Hematopoietic multipotent progenitor cell treated with erythropoietin and hydrocortisone succinate and interleukin-3 and kit ligand, for 15 days (in vitro differentiated cells): ENCODE data around the gene SOX13.

ENCODE experiments used
- DNase-seq: peaks from one replicate; pipeline ENCODE4 v3.0.0-alpha.2; 2015; ENCODE audit warnings: low spot score

Gene SOX13

DNA sequence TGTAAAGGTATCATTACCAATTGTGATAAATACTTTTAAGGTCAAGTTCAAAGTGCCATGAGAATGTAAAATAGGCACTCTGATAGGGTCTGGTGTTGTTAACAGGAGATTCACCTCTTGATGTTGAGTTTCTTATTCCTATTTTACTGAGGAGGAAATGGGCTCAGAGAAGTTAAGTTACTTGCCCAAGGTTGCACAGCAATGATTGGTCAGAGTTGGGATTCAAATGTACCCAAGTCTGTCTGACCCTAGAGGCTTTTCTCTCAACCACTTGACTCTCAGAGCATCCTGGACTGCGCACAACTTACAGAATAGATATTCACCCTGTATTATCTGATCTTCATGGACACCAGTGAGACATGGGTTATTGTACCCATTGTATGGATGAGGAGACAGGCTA is 33.9 kb downstream of the SOX13 start:
- DNase-seq, result no peak

DNA sequence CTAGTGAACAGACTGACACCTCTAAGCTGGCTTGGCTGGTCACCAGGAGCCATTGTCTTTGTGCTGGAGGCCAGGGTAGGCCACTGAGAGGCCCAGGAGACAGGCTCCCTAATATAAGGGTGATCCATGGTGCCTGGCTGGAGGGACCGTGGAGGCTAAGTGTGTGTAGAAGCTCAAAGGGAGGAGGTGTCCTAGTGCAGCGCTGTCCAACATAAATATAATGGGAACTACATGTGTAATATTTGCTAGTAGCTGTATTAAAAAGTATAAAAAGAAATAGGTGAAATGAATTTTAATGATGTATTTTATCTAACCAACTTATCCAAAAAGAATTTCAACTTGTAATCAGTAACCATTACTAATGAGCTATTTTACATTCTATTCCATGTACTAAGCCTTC is 35.0 kb downstream of the SOX13 start:
- no peak for DNase-seq

DNA sequence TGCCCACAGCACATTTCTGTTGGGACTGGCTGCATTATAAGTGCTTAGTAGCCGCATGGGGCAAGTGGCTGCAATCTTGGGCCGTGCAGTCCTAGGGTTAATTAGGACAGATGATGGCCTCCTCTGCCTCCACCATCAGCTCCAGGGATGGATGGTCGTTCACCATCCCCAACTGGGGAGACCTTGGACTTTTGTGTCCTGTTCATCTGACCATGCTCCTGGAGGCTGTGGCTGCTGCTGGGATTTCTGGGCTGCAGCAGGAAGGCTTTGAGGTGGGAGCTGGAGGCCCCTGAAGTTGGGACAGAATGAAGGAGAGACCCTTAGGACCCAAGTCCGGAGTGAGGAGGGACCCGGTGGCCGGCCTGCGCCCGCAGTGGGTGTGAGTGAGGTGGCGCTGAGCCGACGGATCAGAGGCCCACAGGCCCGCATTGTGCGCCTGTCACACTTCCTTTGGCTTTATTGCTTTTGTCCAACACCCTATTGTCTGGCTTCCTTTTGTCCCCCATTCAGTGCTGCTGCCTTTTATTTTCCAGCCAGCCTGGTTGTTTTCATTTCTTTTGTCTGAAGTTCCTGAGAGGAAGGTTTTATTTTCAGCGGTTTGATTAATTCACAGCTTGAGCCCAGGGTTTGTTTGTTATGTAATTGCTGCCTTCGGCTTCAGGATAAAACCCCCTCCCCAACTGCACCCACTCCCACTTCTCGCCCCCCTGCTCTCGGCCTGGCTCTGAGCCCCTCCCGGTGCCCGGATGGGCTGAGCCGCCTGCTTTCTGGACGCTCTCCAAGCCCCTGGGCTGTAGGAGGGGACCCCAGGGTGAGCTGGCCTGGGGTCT is 35.6 kb downstream of the SOX13 start:
- no peak for DNase-seq

DNA sequence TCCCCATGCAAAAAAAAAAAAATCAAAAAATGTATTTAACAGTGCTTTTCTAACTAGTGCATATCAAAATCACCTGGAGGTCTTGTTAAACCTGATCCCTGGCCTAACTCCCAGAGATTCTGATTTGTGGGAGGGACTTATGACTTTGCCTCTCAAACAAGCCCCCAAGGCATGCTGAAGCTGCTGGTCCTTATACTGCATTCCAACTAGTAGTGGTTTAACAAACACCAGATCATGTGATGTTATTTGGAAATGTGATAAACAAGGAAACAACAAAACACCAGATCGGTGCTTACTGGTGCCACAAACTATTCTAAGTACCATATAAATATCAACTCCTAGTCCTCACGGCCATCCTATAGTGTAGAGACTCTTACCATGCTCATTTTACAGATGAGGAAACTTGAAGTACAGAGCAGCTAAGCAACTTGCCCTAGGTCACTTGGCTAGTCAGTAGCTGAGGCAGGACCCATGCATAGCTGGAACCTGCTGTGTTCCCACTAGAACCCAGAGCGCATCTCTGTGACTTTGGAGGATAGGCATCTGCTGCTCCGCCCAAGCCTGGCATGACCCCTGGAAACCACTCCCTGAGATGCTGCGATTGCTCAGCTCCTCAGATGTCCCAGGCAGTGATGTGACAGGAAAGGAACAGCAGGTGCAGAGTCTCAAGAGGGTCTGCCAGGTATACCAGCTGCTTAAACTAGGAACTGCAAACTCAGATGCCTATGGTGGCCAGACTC is 38.1 kb downstream of the SOX13 start:
- DNase-seq, result no peak

DNA sequence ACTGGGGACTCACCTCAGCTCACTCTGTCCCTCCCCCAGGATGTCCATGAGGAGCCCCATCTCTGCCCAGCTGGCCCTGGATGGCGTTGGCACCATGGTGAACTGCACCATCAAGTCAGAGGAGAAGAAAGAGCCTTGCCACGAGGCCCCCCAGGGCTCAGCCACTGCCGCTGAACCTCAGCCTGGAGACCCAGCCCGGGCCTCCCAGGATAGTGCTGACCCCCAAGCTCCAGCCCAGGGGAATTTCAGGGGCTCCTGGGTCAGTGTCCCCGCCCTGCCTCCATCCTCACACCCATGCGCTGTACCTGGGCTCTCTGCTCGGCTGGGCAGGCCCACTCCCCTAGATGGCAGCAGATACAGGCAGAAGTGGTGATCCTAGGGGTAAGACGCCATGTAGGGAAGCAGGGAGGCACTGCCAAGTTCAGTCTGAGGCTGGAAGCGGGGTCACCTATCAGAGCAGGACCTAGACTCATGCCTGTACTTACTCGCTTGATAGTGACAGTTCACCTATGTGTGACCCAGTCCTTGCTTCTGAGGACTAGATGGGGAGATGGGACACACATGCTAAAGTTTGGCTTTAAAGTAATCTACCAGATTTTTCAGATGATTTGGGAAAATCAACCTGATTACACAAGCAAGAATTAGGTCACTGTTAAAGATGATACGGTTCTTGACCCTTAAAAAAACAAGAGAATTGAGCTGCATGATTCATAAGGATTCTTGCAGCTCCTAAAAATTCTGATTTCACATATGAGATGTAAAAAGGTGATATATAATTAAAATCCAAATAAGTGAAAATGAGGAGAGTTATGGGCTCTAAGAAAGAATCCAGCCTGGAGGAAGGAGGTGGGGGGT is 40.2 kb downstream of the SOX13 start:
- DNase-seq, result no peak

DNA sequence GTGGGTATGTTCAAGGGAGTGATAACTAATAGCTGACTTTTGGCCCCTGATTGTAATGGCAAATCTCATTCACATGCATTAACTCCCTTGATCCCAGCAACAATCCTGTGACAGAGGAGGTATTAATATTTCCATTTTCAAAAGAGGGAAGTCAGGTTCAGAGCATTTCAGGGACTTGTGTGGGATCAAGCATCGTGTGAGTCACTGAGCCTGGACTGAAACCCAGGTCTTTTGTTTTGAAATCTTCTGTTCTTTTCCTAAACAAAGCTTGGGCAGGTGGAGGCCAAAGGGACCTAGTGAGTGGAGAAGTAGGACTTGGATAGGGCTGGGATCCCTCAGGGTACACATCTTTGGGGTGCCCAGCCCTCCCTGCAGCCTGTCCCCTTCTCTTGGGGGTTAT is 41.0 kb downstream of the SOX13 start:
- no peak for DNase-seq

DNA sequence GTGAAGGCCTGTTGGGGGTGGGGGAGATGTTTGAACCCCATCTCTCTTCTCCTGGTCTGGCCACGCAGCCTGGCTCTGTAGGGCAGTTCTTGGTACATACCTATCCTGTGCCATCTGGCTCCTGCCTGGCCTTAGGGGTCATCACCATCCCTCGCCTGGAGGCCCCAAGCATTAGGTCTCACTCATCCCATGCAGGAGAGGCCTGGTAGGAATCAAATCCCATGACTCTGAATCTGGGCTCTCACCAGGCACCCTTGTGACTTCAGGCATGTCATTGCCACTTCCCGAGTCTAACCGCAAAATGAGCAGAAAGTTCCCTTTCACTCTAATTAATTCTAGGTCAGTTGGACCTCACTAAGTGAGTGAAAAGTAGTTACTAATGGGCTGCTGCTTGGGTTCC is 41.7 kb downstream of the SOX13 start:
- no peak for DNase-seq

DNA sequence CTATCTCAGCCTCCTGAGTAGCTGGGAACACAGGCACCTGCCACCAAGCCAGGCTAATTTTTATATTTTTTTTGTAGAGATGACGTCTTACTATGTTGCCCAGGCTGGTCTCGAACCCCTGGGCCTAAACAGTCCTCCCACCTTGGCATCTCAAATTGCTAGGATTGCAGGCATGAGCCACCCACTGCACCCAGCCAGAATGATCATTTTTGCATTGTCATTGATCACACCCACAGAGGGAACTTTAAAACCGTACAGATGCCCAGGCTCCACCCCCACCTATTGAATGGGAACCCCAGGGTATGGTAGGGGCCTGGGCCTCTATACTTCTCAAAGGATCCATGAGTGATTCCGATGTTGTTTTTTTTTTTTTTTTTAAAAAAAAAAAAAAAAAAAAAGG is 42.2 kb downstream of the SOX13 start:
- DNase-seq, result no peak

DNA sequence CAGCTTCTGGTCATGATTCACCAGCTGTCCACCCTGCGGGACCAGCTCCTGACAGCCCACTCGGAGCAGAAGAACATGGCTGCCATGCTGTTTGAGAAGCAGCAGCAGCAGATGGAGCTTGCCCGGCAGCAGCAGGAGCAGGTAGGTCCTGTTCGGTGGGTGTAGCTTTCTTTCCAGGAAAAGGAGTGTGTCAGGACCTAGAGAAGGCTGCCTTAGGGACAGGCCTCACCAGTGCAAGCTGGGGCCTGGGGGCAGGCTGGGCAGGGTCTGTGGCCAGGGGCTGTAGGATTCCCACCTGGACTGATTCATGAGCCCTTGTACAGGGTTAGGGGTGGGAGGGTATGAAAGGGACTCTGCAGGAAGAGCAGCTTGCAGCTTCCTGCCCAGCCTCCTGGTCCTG is 43.6 kb downstream of the SOX13 start:
- DNase-seq, result no peak

DNA sequence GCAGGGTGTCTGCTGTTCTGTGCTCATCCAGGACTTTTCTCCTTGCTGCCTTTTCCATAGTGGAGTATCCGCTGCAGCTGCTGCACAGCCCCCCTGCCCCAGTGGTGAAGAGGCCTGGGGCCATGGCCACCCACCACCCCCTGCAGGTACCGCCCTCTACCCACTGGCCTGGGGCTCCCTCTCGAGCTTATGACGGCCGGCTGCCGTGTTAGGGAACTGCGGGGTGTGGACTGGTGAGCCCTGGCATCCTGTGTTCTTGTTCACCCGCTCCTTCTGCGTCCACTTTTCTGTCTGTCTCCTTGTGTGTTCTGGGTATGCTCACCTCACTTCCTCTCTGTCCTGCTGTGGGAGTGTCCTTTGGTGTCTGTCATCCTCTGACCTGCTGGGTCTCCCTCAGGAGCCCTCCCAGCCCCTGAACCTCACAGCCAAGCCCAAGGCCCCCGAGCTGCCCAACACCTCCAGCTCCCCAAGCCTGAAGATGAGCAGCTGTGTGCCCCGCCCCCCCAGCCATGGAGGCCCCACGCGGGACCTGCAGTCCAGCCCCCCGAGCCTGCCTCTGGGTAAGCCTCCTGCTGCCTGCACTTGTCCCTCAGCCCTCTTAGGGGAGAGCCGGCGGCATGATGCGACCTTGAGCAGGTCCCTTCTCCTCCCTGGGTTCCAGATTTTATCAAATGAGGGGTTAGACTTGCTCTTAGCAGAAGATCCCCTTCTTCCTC is 49.1 kb downstream of the SOX13 start:
- DNase-seq, result no peak

DNA sequence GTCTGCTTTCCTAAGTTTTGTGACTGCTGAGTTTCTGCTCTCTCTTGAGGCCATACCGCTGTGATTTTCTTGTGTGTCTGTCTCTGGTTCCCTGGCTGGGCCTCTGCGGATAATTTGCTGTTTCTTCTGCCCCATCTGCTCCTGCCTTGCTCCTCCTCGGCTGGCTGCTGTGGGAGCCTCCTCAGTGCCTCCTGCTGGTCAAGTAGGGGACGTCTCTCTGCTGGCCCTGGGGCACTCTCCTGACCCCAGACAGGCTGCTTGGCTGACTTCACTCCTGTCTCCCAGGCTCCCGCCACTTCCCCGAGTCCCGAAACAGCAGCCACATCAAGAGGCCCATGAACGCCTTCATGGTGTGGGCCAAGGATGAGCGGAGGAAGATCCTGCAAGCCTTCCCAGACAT is 50.5 kb downstream of the SOX13 start:
- DNase-seq, result no peak

DNA sequence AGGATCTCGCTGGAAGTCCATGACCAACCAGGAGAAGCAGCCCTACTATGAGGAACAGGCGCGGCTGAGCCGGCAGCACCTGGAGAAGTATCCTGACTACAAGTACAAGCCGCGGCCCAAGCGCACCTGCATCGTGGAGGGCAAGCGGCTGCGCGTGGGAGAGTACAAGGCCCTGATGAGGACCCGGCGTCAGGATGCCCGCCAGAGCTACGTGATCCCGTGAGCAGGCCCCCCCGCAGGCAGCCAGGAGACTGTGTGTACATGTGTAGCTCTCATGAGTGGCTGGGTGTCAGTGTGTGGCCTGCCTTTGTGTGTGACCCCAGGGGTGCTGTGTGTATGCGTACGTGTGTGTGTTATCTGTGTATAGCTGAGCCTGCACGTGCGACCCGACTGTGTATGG is 51.7 kb downstream of the SOX13 start:
- DNase-seq, result no peak

DNA sequence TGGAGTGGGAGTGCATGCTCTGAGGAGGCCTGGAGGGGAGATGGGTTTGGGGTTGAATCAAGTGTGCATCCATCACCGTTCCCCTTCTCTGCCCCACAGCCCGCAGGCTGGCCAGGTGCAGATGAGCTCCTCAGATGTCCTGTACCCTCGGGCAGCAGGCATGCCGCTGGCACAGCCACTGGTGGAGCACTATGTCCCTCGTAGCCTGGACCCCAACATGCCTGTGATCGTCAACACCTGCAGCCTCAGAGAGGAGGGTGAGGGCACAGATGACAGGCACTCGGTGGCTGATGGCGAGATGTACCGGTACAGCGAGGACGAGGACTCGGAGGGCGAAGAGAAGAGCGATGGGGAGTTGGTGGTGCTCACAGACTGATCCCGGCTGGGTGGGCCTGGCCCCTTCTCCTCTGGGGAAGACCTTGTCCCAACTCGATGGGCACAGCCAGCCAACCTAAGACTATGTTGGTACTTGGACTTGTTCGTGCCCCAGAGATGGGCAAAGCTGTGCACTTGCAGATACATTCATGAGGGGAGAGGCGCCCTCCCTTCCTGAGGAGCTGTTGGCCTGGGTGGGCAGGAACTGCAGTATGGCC is 52.9 kb downstream of the SOX13 start:
- DNase-seq, result no peak

DNA sequence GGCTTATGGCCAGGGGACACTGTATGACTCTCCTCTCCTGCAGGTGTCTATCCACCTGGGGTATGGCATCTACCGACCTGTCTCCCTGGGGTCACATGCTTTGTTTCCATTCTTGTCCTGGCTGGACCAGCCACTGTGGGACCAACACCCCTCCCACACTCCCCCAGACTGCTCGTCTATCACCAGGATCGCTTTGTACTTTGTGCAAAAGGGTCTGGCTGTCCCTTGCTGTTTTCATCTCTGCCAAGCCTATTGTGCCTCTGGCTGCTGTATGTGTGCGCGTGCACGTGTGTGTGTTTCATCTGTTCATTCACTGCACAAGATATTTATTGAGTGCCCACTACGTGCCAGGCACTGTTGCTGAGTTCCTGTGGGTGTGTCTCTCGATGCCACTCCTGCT is 53.5 kb downstream of the SOX13 start:
- no peak for DNase-seq

DNA sequence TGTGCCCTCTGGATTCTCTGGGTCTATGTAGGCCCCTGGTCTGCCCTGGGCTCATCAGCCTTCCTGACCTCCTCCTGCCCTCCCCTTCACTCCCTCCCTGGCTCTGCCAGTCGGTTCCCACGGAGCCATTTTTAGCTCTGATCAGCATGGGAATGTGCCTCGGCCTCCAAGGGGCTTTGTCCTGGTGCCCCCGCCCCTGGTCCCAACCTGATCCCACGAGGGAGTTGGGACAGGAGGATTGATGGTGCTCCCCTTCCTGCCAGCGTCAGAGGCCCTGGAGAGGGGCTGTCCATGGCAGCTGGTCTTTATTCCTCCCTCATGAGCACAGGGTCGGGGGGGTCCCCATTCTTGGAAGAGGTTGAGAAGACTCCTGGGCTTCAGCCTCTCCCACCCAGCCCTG is 54.0 kb downstream of the SOX13 start:
- DNase-seq, result no peak

DNA sequence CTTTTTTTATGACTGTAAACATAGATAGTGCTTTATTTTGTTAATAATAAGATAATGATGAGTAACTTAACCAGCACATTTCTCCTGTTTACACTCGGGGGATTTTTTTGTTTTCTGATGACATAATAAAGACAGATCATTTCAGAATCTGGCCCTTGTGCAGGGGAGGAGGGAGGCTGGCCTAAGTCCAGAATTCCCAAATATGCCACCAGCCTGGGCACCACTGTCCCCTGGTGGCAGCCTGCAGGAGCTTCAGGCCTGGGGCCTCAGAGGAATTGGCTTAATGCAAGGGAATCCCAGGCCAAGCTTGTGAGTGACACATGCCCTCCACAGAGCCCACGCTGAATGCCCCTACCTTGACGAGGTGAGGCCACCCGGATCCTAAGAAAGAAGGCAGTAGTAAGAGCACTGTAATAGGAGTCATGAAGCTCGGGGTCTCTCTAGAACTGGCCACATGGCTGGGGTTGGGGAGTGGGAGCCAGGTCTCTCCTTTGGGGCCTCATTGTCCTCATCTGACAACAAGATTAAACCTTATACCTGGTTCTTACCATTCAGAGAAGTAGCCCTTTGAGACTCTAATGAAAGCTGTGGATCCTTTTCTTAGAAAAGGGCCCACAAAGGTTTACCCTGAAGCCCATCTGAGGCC is 54.8 kb downstream of the SOX13 start:
- peak; percentile 6 for DNase-seq

DNA sequence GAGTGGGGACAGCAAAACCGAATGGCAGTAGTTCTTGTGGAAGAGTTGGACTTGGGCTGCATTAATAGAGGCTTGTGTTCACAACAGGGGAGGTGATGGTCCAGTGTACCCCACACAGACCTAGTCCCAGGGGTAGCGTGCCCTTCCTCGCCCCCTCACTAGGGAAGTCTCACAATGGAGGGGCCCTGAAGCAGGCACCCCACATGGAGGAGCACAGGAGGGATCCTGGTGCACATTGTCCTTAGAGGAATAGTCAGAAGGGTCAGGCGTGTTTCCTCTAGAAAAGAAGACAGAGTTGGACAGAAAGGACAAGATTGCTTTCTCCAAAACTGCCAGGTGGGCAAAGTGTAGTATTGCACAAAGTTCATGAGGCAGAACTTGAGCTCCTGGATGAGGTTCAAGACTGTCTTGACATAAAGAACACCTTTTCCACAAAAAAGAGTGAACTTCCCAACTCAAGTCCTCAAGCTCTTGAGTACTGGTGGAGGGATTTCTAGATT is 55.6 kb downstream of the SOX13 start:
- DNase-seq, result no peak

DNA sequence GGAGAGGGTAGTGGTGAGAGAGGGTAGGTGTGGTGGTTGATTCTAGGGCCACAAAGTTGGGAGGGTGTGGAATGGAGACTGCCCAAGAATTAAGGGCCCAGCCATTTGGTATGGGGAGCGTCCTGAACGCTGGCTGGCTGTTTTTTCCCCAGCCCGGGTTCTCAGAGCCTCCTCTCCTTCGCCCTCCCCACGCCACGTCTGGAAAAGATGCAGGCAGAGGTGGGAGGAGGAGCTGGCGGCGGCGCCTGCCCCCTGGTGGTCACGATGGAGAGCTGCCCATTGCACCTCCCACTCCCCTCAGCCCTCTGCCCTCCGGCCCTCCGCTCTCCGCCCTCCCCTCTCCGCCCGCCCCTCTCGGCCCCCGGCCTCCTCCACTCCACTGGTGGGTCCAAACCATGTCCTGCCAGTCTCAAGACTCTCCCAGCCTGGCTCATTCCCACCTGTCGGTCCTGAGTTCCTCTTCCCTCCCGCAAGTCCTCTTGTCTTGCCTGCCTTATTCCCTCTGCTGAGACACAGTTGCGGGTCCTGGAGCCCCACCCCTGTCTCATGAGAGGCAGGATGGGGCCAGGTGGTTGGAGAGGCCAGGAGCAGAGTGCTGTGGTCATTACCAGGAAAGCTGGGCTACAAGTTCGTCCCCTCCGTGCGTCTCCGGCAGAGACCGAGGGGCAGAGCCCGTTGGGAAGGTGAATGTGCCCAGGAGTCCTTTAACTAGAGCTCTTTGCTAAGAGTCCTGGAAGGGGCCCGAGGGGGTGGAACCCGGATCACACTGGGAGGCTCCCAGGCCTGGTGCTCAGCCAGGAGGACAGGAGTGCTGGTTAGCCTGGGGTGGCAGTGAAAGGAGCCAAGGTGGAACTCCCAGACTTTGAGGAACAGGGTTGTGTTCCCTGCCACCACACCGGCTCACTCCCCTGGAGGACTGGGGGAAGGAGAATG is 56.3 kb downstream of the SOX13 start:
- DNase-seq, result peak; percentile 42

DNA sequence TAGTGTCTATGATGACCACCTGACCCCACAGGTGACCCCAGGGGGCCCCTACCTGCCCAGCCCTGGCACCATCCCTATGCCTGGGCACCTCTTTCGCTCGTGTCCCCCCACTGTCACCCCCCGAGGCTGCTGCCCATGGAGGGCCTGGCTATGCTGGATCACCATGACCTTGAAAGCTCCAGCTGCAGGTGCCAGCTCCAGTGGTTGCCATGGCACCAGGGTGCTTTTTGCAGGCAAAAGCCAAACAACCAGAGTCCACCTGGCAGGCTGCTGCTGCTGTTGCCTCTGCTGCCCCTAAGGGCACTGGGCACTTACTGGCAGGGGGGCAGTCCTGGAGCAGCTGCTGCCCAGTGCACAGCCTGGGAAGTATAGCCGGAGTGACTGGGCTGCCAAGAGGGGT is 57.3 kb downstream of the SOX13 start:
- DNase-seq, result no peak
